Measurements from ENCODE around the gene AKR1C2. TPM values are rescaled to one million over a fixed set of nuclear protein-coding genes. Genes with fewer than 3 reads are reported as not detected.
"Not testable (repeated sequence)": the region's sequence is repeated elsewhere in the genome, so short reads cannot be mapped to it uniquely, and the experiment has no call there.

Gene AKR1C2
- polyA plus RNA-seq, 1 donor from 2014 or later: 170 TPM

- H4K20me1 ChIP-seq (ENCODE audit: insufficient read depth): no peaks in the 10 kb centered on the region
- H3K79me2 ChIP-seq (replicated peaks; ENCODE audit: insufficient read depth, low read length): no peaks in the 10 kb centered on the region
- H3F3A ChIP-seq (ENCODE audit: insufficient read depth, low read length, poor library complexity, severe bottlenecking): no peaks in the 10 kb centered on the region
- no peak overlapping the region for H3K4me3 ChIP-seq (ENCODE audit: low read length)
- H2AFZ ChIP-seq (ENCODE audit: low read depth, low read length): no peak overlapping the region
- H3K9me2 ChIP-seq (ENCODE audit: insufficient read depth, low read length): no peaks in the 10 kb centered on the region
- no peaks in the 10 kb centered on the region for H3K36me3 ChIP-seq (ENCODE audit: insufficient read depth, low read length)
- H3K4me2 ChIP-seq (ENCODE audit: low read length): no peak overlapping the region
- no peaks in the 10 kb centered on the region for H3K9me3 ChIP-seq (ENCODE audit: low read length)
- H3K27ac ChIP-seq (ENCODE audit: low read length): no peak overlapping the region
- TF ChIP-seq EZH2 (IDR thresholded peaks at IDR 0.05; ENCODE audit: borderline replicate concordance, insufficient read depth, low read length, poor library complexity, severe bottlenecking): no peak
- TF ChIP-seq TAF1 (IDR thresholded peaks at IDR 0.05; ENCODE audit: low read depth): no peak
- no peak for TF ChIP-seq POLR2AphosphoS5 (IDR thresholded peaks at IDR 0.05)
- no peak for TF ChIP-seq MXI1 (conservative IDR thresholded peaks at IDR 0.05; ENCODE audit: poor library complexity, severe bottlenecking)
- H3K27me3 ChIP-seq (ENCODE audit: insufficient read depth, low read depth, low read length): no peaks in the 10 kb centered on the region
- H3K9ac ChIP-seq (ENCODE audit: low read length): no peak overlapping the region
These were observed 13.4 kb downstream of the AKR1C2 start for GRCh38 chr10:4990217-4990616.

GRCh38 chr10:4988000-4988641, 15.5 kb downstream of the AKR1C2 start:
- not testable (repeated sequence) for H3F3A ChIP-seq (ENCODE audit: insufficient read depth, low read length, poor library complexity, severe bottlenecking); H3K9me2 ChIP-seq (ENCODE audit: insufficient read depth, low read length); H3K36me3 ChIP-seq (ENCODE audit: insufficient read depth, low read length); H3K27me3 ChIP-seq (ENCODE audit: insufficient read depth, low read depth, low read length); H3K9me3 ChIP-seq (ENCODE audit: low read length); H3K9ac ChIP-seq (ENCODE audit: low read length); H2AFZ ChIP-seq (ENCODE audit: low read depth, low read length); H3K4me2 ChIP-seq (ENCODE audit: low read length); H4K20me1 ChIP-seq (ENCODE audit: insufficient read depth); H3K27ac ChIP-seq (ENCODE audit: low read length); H3K4me3 ChIP-seq (ENCODE audit: low read length); H3K79me2 ChIP-seq (replicated peaks; ENCODE audit: insufficient read depth, low read length)

GRCh38 chr10:4984971-4985594, 18.6 kb downstream of the AKR1C2 start:
- Histone ChIP-seq H3K27me3 (ENCODE audit: insufficient read depth, low read depth, low read length) (no peaks in the 10 kb centered on the region), H3K9me3 (ENCODE audit: low read length) (no peaks in the 10 kb centered on the region), H2AFZ (ENCODE audit: low read depth, low read length) (no peak overlapping the region), H3F3A (ENCODE audit: insufficient read depth, low read length, poor library complexity, severe bottlenecking) (no peaks in the 10 kb centered on the region), H3K79me2 (replicated peaks; ENCODE audit: insufficient read depth, low read length) (no peaks in the 10 kb centered on the region), H3K4me3 (ENCODE audit: low read length) (no peak overlapping the region), H3K9ac (ENCODE audit: low read length) (no peak overlapping the region), H3K27ac (ENCODE audit: low read length) (no peak overlapping the region), H3K4me2 (ENCODE audit: low read length) (no peak overlapping the region), H3K36me3 (ENCODE audit: insufficient read depth, low read length) (no peaks in the 10 kb centered on the region), H4K20me1 (ENCODE audit: insufficient read depth) (no peaks in the 10 kb centered on the region), H3K9me2 (ENCODE audit: insufficient read depth, low read length) (no peaks in the 10 kb centered on the region)
- TF ChIP-seq, protein P1, sequence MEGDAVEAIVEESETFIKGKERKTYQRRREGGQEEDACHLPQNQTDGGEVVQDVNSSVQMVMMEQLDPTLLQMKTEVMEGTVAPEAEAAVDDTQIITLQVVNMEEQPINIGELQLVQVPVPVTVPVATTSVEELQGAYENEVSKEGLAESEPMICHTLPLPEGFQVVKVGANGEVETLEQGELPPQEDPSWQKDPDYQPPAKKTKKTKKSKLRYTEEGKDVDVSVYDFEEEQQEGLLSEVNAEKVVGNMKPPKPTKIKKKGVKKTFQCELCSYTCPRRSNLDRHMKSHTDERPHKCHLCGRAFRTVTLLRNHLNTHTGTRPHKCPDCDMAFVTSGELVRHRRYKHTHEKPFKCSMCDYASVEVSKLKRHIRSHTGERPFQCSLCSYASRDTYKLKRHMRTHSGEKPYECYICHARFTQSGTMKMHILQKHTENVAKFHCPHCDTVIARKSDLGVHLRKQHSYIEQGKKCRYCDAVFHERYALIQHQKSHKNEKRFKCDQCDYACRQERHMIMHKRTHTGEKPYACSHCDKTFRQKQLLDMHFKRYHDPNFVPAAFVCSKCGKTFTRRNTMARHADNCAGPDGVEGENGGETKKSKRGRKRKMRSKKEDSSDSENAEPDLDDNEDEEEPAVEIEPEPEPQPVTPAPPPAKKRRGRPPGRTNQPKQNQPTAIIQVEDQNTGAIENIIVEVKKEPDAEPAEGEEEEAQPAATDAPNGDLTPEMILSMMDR (IDR thresholded peaks at IDR 0.05; ENCODE audit: poor library complexity, severe bottlenecking): no peak
- TF ChIP-seq POLR2AphosphoS5 (IDR thresholded peaks at IDR 0.05) (no peak), EP300 (conservative IDR thresholded peaks at IDR 0.05; ENCODE audit: poor library complexity, severe bottlenecking) (no peak), EZH2 (IDR thresholded peaks at IDR 0.05; ENCODE audit: borderline replicate concordance, insufficient read depth, low read length, poor library complexity, severe bottlenecking) (no peak), MXI1 (conservative IDR thresholded peaks at IDR 0.05; ENCODE audit: poor library complexity, severe bottlenecking) (no peak), SMC3 (conservative IDR thresholded peaks at IDR 0.05; ENCODE audit: poor library complexity) (no peak)

Measured in neural cell (in vitro differentiated cells).